ENCODE results near the gene CAMK2B.
A peak's percentile ranks its signal among the peaks of the same experiment; 100 is the strongest.

Gene CAMK2B

DNA sequence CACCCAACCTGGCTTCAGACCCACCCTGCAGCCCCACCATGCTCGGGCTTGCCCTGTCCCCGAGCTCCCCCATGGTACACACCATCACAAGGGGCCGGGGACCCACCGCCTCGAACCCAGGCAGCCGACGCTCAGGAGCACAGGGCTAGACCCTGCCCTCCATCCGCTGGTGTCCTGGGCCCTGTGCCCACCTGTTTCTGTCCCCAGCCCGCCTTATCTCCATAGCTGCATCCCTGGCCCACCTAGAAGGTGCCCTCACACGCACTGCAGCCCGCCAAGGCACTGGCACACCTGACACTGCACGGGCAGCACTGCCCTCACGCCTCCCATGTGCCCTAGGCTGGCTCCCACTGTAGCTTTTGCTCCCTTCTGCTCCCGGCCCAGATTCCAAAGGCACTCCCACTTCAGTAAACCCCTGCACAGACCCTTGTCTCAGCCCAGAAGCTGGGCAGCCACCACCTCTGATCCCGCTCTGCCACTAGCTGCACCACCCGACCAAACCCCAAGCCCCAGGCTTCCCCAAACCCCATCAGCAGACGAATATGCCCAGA is 107.5 kb downstream of the CAMK2B start:
- TF ChIP-seq, protein P1, sequence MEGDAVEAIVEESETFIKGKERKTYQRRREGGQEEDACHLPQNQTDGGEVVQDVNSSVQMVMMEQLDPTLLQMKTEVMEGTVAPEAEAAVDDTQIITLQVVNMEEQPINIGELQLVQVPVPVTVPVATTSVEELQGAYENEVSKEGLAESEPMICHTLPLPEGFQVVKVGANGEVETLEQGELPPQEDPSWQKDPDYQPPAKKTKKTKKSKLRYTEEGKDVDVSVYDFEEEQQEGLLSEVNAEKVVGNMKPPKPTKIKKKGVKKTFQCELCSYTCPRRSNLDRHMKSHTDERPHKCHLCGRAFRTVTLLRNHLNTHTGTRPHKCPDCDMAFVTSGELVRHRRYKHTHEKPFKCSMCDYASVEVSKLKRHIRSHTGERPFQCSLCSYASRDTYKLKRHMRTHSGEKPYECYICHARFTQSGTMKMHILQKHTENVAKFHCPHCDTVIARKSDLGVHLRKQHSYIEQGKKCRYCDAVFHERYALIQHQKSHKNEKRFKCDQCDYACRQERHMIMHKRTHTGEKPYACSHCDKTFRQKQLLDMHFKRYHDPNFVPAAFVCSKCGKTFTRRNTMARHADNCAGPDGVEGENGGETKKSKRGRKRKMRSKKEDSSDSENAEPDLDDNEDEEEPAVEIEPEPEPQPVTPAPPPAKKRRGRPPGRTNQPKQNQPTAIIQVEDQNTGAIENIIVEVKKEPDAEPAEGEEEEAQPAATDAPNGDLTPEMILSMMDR (IDR thresholded peaks at IDR 0.05; ENCODE audit: extremely low read depth, insufficient read depth, missing control alignments): no peak
- in situ Hi-C loops (cut with MboI; ENCODE audit: low pct_unique_long_range_greater_than_20kb, low sequenced_read_pairs, unreplicated experiment): no loop called here
- no peak for DNase-seq (ENCODE audit: low spot score)

DNA sequence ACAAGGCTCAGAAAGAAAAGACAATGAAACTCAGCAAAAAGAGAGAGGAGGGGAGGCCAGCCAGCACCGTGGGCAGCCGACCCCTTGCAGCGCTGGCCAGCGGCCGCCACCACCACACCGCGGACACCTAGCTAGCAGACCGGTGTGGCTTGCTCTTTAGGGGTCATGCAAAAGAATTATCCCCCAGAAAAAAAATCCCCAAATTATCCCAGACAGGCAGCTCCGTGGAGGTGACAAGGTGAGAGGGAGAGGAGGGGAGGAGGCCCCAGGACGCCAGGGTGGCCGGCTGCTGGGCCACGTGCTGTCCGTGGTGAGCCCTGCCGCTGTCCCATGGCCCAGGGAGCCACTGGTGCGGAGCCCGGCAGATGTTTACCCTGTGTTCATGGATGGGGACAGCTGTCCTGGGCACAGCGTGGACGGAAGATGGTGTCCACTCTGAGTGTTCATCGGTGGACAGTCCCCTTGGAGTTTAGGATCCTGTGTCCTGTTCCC is 108.1 kb downstream of the CAMK2B start:
- in situ Hi-C loops (cut with MboI; ENCODE audit: low pct_unique_long_range_greater_than_20kb, low sequenced_read_pairs, unreplicated experiment): no loop called here
- TF ChIP-seq, protein P1 (IDR thresholded peaks at IDR 0.05; ENCODE audit: extremely low read depth, insufficient read depth, missing control alignments): no peak
- no peak for DNase-seq (ENCODE audit: low spot score)

DNA sequence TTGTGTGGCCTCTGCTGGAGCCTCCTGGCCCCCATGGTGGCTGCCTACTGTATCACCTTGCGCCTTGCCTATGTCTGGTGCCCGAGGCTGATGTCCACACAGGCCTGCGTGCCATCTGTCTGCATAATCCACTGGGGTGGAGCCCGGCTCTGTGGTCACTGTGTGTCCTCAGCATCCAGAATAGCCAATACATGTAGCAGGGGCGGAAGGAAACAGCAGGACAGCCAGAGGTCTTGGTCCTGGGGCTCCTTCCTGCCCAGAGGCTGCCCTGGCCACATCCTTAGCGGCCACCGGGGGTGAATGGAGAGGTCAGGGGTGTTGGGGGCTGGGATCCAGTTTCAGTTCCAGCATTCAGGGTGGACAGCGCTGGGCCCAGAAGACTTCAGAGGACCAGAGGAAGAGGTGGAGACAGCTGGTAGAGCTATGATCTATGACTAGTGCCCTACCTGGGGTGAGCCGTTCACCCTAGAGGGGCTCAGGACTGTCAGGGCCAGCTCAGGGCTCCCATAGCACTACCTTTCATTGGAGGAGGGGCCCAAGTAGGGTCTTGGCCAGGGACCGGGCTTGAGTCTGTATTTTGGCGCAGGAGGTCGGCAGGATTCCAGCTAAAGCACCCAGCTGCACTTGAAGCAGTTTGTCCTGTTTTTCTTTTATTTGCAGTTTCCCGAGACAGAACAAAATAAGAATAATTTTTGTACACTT is 108.7 kb downstream of the CAMK2B start:
- no peak for DNase-seq (ENCODE audit: low spot score)
- in situ Hi-C loops (cut with MboI; ENCODE audit: low pct_unique_long_range_greater_than_20kb, low sequenced_read_pairs, unreplicated experiment): no loop called here
- TF ChIP-seq, protein P1 (IDR thresholded peaks at IDR 0.05; ENCODE audit: extremely low read depth, insufficient read depth, missing control alignments): no peak

DNA sequence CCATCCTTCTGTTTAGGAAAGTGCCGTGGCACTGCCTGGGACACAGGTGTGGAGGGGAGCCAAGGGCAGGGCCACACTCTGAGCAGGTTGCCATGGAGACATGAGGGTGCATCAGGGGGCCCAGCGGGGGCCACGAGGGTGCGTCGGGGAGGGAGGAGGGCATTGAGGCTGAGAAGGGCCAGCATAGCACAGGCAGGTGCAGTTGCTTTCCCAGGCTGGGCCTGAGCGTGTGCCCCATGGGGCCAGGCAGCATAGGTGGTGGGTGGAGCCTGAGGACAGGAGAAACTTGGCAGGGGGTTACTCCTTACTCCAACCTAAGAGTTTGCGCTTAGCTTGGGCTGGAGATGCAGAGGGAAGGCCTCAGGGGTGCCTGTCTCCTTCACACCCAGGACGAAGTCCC is 109.4 kb downstream of the CAMK2B start:
- DNase-seq (ENCODE audit: low spot score): no peak
- TF ChIP-seq, protein P1 (IDR thresholded peaks at IDR 0.05; ENCODE audit: extremely low read depth, insufficient read depth, missing control alignments): no peak
- in situ Hi-C loops (cut with MboI; ENCODE audit: low pct_unique_long_range_greater_than_20kb, low sequenced_read_pairs, unreplicated experiment): no loop called here

DNA sequence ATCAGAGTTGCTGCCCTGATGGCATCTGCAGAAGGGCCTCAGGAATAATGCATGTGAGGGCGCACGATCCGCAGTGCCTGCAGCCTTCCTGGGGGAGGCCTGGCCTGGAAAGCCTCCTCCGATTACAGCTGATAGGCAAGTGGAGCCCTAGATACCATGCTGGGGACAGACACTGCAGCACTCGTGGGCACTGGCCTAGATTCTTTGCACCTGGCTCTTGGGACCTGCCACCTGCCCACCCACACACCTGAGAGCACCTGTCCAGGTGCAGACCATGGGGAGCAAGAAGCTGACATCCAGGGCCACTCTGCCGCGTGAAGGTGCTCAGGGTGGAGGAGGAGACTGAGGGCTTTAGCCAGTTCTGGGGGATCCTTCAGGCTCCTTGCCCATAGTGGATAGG is 109.9 kb downstream of the CAMK2B start:
- in situ Hi-C loops (cut with MboI; ENCODE audit: low pct_unique_long_range_greater_than_20kb, low sequenced_read_pairs, unreplicated experiment): no loop called here
- no peak for DNase-seq (ENCODE audit: low spot score)
- TF ChIP-seq, protein P1 (IDR thresholded peaks at IDR 0.05; ENCODE audit: extremely low read depth, insufficient read depth, missing control alignments): no peak

DNA sequence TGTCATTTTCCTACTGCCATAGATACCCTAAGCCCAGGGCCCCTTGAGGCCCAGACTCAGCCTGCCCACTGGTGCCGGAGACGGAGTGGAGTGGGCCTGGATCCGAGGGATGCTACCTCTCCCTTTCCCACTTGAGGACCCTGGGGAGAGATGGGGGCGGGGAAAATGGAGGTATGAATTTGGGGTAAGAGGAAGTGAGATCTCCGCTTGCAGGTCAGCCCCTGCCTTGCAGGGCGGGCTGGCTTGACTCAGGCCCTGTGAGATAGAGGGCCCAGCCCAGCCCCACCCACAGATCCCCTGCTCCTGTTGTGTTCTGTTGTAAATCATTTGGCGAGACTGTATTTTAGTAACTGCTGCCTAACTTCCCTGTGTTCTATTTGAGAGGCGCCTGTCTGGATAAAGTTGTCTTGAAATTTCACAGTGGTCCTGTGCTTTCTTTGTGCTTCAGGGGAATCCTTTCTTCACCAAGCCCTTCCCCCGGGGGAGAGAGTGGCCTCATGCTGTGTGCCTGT is 111.5 kb downstream of the CAMK2B start:
- TF ChIP-seq, protein P1 (IDR thresholded peaks at IDR 0.05; ENCODE audit: extremely low read depth, insufficient read depth, missing control alignments): no peak
- in situ Hi-C loops (cut with MboI; ENCODE audit: low pct_unique_long_range_greater_than_20kb, low sequenced_read_pairs, unreplicated experiment): no loop called here

More for the DNA sequence above, 111.5 kb downstream of the CAMK2B start:
- DNase-seq (ENCODE audit: low spot score): peak; percentile 47

Data from GM13977 (cell line).